ENCODE data around the gene TUBA1B. TPM values are rescaled to one million over a fixed set of nuclear protein-coding genes. Genes with fewer than 3 reads are reported as not detected.

The TUBA1B gene
- total and polyA plus RNA-seq, 2 of the 13 experiments (the other 11 are each of a cell fraction or from before 2014, with no cell fraction given), result 1,275 to 1,353 TPM

- TF ChIP-seq ZBTB4 (CRISPR knock-in tag; IDR thresholded peaks at IDR 0.05; ENCODE audit: borderline replicate concordance) (0 out of 2 replicates have a peak, but pooled peaks have one; percentile 3), PPARG (CRISPR knock-in tag; conservative IDR thresholded peaks at IDR 0.05) (0 out of 2 replicates have a peak, but pooled peaks have one; percentile 9), ZNF703 (CRISPR knock-in tag; IDR thresholded peaks at IDR 0.05; ENCODE audit: borderline replicate concordance) (peak; percentile 74), PHB2 (IDR thresholded peaks at IDR 0.05; ENCODE audit: partially characterized antibody) (no peak), IKZF4 (CRISPR knock-in tag; IDR thresholded peaks at IDR 0.05; ENCODE audit: borderline replicate concordance, low read depth, not compliant biosample characterization) (peak; percentile 86), MYNN (CRISPR knock-in tag; IDR thresholded peaks at IDR 0.05; ENCODE audit: low read depth) (0 out of 2 replicates have a peak, but pooled peaks have one; percentile 32), HNRNPUL1 (IDR thresholded peaks at IDR 0.05; ENCODE audit: low read depth, low read length) (no peak), PRDM10 (CRISPR knock-in tag; IDR thresholded peaks at IDR 0.05; ENCODE audit: low read depth) (0 out of 2 replicates have a peak, but pooled peaks have one; percentile 51), ZBTB21 (CRISPR knock-in tag; IDR thresholded peaks at IDR 0.05) (no peak), ZNF572 (CRISPR knock-in tag; IDR thresholded peaks at IDR 0.05) (peak; percentile 3; the same call in 1 of the 2 replicates)
- TF ChIP-seq, protein P1, sequence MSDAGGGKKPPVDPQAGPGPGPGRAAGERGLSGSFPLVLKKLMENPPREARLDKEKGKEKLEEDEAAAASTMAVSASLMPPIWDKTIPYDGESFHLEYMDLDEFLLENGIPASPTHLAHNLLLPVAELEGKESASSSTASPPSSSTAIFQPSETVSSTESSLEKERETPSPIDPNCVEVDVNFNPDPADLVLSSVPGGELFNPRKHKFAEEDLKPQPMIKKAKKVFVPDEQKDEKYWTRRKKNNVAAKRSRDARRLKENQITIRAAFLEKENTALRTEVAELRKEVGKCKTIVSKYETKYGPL (CRISPR knock-in tag; IDR thresholded peaks at IDR 0.05), result no peak; the same call in 1 of the 2 replicates
- TF ChIP-seq, protein P2, sequence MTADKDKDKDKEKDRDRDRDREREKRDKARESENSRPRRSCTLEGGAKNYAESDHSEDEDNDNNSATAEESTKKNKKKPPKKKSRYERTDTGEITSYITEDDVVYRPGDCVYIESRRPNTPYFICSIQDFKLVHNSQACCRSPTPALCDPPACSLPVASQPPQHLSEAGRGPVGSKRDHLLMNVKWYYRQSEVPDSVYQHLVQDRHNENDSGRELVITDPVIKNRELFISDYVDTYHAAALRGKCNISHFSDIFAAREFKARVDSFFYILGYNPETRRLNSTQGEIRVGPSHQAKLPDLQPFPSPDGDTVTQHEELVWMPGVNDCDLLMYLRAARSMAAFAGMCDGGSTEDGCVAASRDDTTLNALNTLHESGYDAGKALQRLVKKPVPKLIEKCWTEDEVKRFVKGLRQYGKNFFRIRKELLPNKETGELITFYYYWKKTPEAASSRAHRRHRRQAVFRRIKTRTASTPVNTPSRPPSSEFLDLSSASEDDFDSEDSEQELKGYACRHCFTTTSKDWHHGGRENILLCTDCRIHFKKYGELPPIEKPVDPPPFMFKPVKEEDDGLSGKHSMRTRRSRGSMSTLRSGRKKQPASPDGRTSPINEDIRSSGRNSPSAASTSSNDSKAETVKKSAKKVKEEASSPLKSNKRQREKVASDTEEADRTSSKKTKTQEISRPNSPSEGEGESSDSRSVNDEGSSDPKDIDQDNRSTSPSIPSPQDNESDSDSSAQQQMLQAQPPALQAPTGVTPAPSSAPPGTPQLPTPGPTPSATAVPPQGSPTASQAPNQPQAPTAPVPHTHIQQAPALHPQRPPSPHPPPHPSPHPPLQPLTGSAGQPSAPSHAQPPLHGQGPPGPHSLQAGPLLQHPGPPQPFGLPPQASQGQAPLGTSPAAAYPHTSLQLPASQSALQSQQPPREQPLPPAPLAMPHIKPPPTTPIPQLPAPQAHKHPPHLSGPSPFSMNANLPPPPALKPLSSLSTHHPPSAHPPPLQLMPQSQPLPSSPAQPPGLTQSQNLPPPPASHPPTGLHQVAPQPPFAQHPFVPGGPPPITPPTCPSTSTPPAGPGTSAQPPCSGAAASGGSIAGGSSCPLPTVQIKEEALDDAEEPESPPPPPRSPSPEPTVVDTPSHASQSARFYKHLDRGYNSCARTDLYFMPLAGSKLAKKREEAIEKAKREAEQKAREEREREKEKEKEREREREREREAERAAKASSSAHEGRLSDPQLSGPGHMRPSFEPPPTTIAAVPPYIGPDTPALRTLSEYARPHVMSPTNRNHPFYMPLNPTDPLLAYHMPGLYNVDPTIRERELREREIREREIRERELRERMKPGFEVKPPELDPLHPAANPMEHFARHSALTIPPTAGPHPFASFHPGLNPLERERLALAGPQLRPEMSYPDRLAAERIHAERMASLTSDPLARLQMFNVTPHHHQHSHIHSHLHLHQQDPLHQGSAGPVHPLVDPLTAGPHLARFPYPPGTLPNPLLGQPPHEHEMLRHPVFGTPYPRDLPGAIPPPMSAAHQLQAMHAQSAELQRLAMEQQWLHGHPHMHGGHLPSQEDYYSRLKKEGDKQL (CRISPR knock-in tag; IDR thresholded peaks at IDR 0.05; ENCODE audit: low read depth), result peak; percentile 49; the same call in 1 of the 2 replicates
Observed at GRCh38 chr12:49130151-49131050, 794 bp downstream of the TUBA1B start (continued).
